HCT116 (cell line): Measurements from ENCODE around the gene MALSU1. TPM values are rescaled to one million over a fixed set of nuclear protein-coding genes. Genes with fewer than 3 reads are reported as not detected.

Experiments
- ATAC-seq: fragments of 200-7000 bp; cut with Tn5 transposase; 2 replicates; pipeline ENCODE4 v1.9.1; 2020; ENCODE audit warnings: mild to moderate bottlenecking, moderate library complexity
- BruUV-seq: library from RNA; stranded (reverse); fragments of 400-500 nt; replicated peaks from 2 replicates; lab custom pipeline; 2021; lab: Mats Ljungman, UMichigan
- CTCF ChIA-PET: fragments of 300-600 bp; sonication (Branson Sonifier 250); formaldehyde crosslinking; loops from one replicate; lab custom pipeline; 2021; ENCODE audit warnings: antibody characterized with exemption; lab: Charles Lee
- POLR2A ChIA-PET: fragments of 300-600, 350-600 bp; sonication (Branson Sonifier 250); formaldehyde crosslinking; loops from one replicate; lab custom pipeline; 2021; ENCODE audit warnings: antibody characterized with exemption; lab: Charles Lee
- RAD21 ChIA-PET, 2 experiments: fragments of 300-600 bp; sonication (Branson Sonifier 250); formaldehyde crosslinking; loops; one replicate each; lab custom pipeline; 2023; ENCODE audit warnings: low total read pairs in 2 of 2; ENCODE audit not compliant: uncharacterized antibody in 2 of 2, unreplicated experiment in 2 of 2, low non-redundant PET in 1 of 2; lab: Charles Lee
- DNase-seq: peaks from one replicate; pipeline ENCODE4 v3.0.0-alpha.2; 2010; ENCODE audit warnings: low read depth, low spot score
- H2AFZ ChIP-seq: fragments of 200-600 bp; shearing (Covaris generic), sonication (generic); 2 replicates; pipeline ENCODE4 v1.6.1; 2017; ENCODE audit warnings: low read depth, mixed run types, mixed read lengths, antibody characterized with exemption, low read length; ENCODE audit not compliant: poor library complexity, severe bottlenecking
- H3K27ac ChIP-seq: 2 replicates; pipeline ENCODE4 v1.5.1; 2012; ENCODE audit warnings: low read depth, low read length
- H3K27me3 ChIP-seq: fragments of 200-600 bp; sonication (generic); 2 replicates; pipeline ENCODE4 v1.6.1; 2016; ENCODE audit warnings: mixed run types, low read length, mixed read lengths; ENCODE audit not compliant: insufficient read depth
- H3K36me3 ChIP-seq, 2 experiments: fragments of 200-500 bp in 1 of 2; fragments of 200-600 bp in 1 of 2; sonication (Bioruptor generic) in 1 of 2; sonication (generic) in 1 of 2; 2 replicates each; pipeline versions ENCODE4 v1.5.1 to v1.6.1; 2014 to 2016; ENCODE audit warnings: low read length in 2 of 2, inconsistent platforms in 1 of 2, mixed read lengths in 1 of 2, mixed run types in 1 of 2; ENCODE audit not compliant: insufficient read depth in 2 of 2, control insufficient read depth in 1 of 2
- H3K4me1 ChIP-seq, 2 experiments: fragments of 200-600 bp in 1 of 2; sonication (generic) in 1 of 2; 2 replicates each; pipeline versions ENCODE4 v1.5.1 to v1.6.1; 2012 to 2017; ENCODE audit warnings: low read length in 2 of 2, inconsistent platforms in 1 of 2, mild to moderate bottlenecking in 1 of 2, mixed read lengths in 1 of 2, mixed run types in 1 of 2, moderate library complexity in 1 of 2; ENCODE audit not compliant: insufficient read depth in 2 of 2, control insufficient read depth in 1 of 2
- H3K4me2 ChIP-seq: fragments of 200-600 bp; sonication (generic); 2 replicates; pipeline ENCODE4 v1.6.1; 2017; ENCODE audit warnings: mixed run types, low read length, mixed read lengths
- H3K4me3 ChIP-seq, 2 experiments: fragments of 200-600 bp in 1 of 2; sonication (generic) in 1 of 2; replicated peaks in 1 of 2; 2 replicates each; pipeline ENCODE4 v1.5.1; 2011 to 2016; ENCODE audit warnings: low read length in 2 of 2, control low read depth in 1 of 2, low read depth in 1 of 2, mild to moderate bottlenecking in 1 of 2, mixed read lengths in 1 of 2, mixed run types in 1 of 2
- H3K79me2 ChIP-seq: fragments of 200-600 bp; sonication (generic); 2 replicates; pipeline ENCODE4 v1.6.1; 2017; ENCODE audit warnings: mild to moderate bottlenecking, mixed run types, low read length, moderate library complexity, mixed read lengths; ENCODE audit not compliant: insufficient read depth
- H3K9ac ChIP-seq: fragments of 200-600 bp; sonication (generic); 2 replicates; pipeline ENCODE4 v1.6.1; 2016; ENCODE audit warnings: low read length, mixed read lengths
- H3K9me2 ChIP-seq: fragments of 200-600 bp; sonication (generic), shearing (Covaris generic); 2 replicates; pipeline ENCODE4 v1.6.1; 2017; ENCODE audit warnings: mixed run types, mild to moderate bottlenecking, moderate library complexity; ENCODE audit not compliant: insufficient read depth
- H3K9me3 ChIP-seq, 2 experiments: fragments of 200-500 bp in 1 of 2; fragments of 200-600 bp in 1 of 2; sonication (Bioruptor generic) in 1 of 2; sonication (generic) in 1 of 2; 2 replicates each; pipeline ENCODE4 v1.6.1; 2014 to 2017; ENCODE audit warnings: low read length in 2 of 2, mixed read lengths in 2 of 2, inconsistent platforms in 1 of 2, low read depth in 1 of 2, mild to moderate bottlenecking in 1 of 2, mixed run types in 1 of 2, moderate library complexity in 1 of 2; ENCODE audit not compliant: control insufficient read depth in 1 of 2, insufficient read depth in 1 of 2
- H4K20me1 ChIP-seq: fragments of 200-600 bp; sonication (generic), shearing (Covaris generic); 2 replicates; pipeline ENCODE4 v1.6.1; 2017; ENCODE audit warnings: mixed run types, mild to moderate bottlenecking, moderate library complexity; ENCODE audit not compliant: insufficient read depth
- CBX3 ChIP-seq: IDR thresholded peaks from 2 replicates; pipeline ENCODE4 v1.6.1; 2012; ENCODE audit warnings: low read depth
- ELF1 ChIP-seq: IDR thresholded peaks from 2 replicates; pipeline ENCODE4 v1.6.1; 2012; ENCODE audit warnings: low read depth, borderline replicate concordance
- EZH2 ChIP-seq: fragments of 200-600 bp; sonication (generic); IDR thresholded peaks from 2 replicates; pipeline ENCODE4 v1.6.1; 2017; ENCODE audit warnings: antibody characterized with exemption, mixed run types
- EZH2phosphoT487 ChIP-seq: fragments of 200-600 bp; IDR thresholded peaks from 2 replicates; pipeline ENCODE4 v1.6.1; 2018; ENCODE audit warnings: antibody characterized with exemption, borderline replicate concordance
- FOSL1 ChIP-seq: IDR thresholded peaks from 2 replicates; pipeline ENCODE4 v1.6.1; 2012; ENCODE audit warnings: low read depth
- JUND ChIP-seq: IDR thresholded peaks from 2 replicates; pipeline ENCODE4 v1.6.1; 2012
- POLR2A ChIP-seq: IDR thresholded peaks from 2 replicates; pipeline ENCODE4 v1.7.0; 2011; ENCODE audit warnings: borderline replicate concordance; ENCODE audit not compliant: insufficient read depth, insufficient read length; ENCODE audit errors: extremely low read depth
- RAD21 ChIP-seq: IDR thresholded peaks from 2 replicates; pipeline ENCODE4 v1.6.1; 2012; ENCODE audit warnings: low read depth, mild to moderate bottlenecking
- SIN3A ChIP-seq: IDR thresholded peaks from 2 replicates; pipeline ENCODE4 v1.6.1; 2012; ENCODE audit warnings: low read depth
- TCF7L2 ChIP-seq: IDR thresholded peaks from 2 replicates; pipeline ENCODE4 v1.7.0; 2011; ENCODE audit warnings: borderline replicate concordance, inconsistent platforms; ENCODE audit not compliant: insufficient read depth, insufficient read length; ENCODE audit errors: extremely low read depth
- YY1 ChIP-seq: IDR thresholded peaks from 2 replicates; pipeline ENCODE4 v1.6.1; 2011; ENCODE audit warnings: low read length, low read depth, moderate library complexity, mild to moderate bottlenecking; ENCODE audit not compliant: insufficient replicate concordance; ENCODE audit errors: extremely low read depth
- ZBTB33 ChIP-seq: IDR thresholded peaks from 2 replicates; pipeline ENCODE4 v1.6.1; 2011; ENCODE audit warnings: mild to moderate bottlenecking, low read length, moderate library complexity; ENCODE audit not compliant: insufficient replicate concordance; ENCODE audit errors: extremely low read depth
- ZFX ChIP-seq: fragments of 450-650 bp; IDR thresholded peaks from 2 replicates; pipeline ENCODE4 v1.6.1; 2017
- ZNF274 ChIP-seq: fragments of 200-500 bp; sonication (Bioruptor generic); IDR thresholded peaks from 2 replicates; pipeline ENCODE4 v1.6.1; 2014; ENCODE audit warnings: mild to moderate bottlenecking, low read depth, low read length, inconsistent platforms
- intact Hi-C: fragments of 100-400 bp; cut with micrococcal nuclease; formaldehyde crosslinking; loops from 2 replicates; pipeline ENCODE4 v1.10.0; 2022
- total RNA-seq: library from RNA; stranded (reverse); gene quantifications from one replicate; pipeline ENCODE4 v1.2.1, GENCODE V29; 2021; ENCODE audit not compliant: unreplicated experiment
- TF ChIP-seq, protein P1 (sequence below): IDR thresholded peaks from 2 replicates; pipeline ENCODE4 v1.6.1; 2012
- TF ChIP-seq, protein P2 (sequence below): IDR thresholded peaks from 2 replicates; pipeline ENCODE4 v1.6.1; 2012
- TF ChIP-seq, protein P3 (sequence below): IDR thresholded peaks from 2 replicates; pipeline ENCODE4 v1.6.1; 2012; ENCODE audit warnings: low read depth

Gene MALSU1
- total RNA-seq, 1 experiment from 2014 or later: 105 TPM

- TF ChIP-seq YY1 (no peak), ZBTB33 (no peak), ZFX (no peak), POLR2A (no peak), JUND (no peak), EZH2phosphoT487 (no peak), TCF7L2 (no peak), ELF1 (no peak), SIN3A (no peak)
- TF ChIP-seq, protein P1, sequence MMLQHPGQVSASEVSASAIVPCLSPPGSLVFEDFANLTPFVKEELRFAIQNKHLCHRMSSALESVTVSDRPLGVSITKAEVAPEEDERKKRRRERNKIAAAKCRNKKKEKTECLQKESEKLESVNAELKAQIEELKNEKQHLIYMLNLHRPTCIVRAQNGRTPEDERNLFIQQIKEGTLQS: no peak
- TF ChIP-seq, protein P2, sequence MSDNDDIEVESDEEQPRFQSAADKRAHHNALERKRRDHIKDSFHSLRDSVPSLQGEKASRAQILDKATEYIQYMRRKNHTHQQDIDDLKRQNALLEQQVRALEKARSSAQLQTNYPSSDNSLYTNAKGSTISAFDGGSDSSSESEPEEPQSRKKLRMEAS: no peak
Observed at GRCh38 chr7:23341846-23342598, 42.9 kb downstream of the MALSU1 start (continued).

- Histone ChIP-seq H3K27ac (no peak overlapping the region), H3K79me2 (peaks cover 15% of the 10 kb centered on the region; the same call in 1 of the 2 replicates), H3K4me2 (no peak overlapping the region), H4K20me1 (no peaks in the 10 kb centered on the region), H3K9ac (no peak overlapping the region), H3K4me3 (no peak overlapping the region), H3K4me1 (peaks cover 19 to 29% of the 10 kb centered on the region in 2 experiments), H3K9me2 (no peaks in the 10 kb centered on the region), H2AFZ (no peak overlapping the region), H3K27me3 (no peaks in the 10 kb centered on the region), H3K36me3 (peaks cover 31 to 66% of the 10 kb centered on the region in 2 experiments), H3K9me3 (peaks cover 0 to 2% of the 10 kb centered on the region in 2 experiments; a peak in 1 of 4 replicates)
- TF ChIP-seq ZNF274 (no peak), EZH2phosphoT487 (no peak), FOSL1 (no peak), JUND (no peak), CBX3 (no peak), RAD21 (no peak), SIN3A (no peak), EZH2 (no peak), ELF1 (no peak), POLR2A (no peak)
- TF ChIP-seq, protein P3, sequence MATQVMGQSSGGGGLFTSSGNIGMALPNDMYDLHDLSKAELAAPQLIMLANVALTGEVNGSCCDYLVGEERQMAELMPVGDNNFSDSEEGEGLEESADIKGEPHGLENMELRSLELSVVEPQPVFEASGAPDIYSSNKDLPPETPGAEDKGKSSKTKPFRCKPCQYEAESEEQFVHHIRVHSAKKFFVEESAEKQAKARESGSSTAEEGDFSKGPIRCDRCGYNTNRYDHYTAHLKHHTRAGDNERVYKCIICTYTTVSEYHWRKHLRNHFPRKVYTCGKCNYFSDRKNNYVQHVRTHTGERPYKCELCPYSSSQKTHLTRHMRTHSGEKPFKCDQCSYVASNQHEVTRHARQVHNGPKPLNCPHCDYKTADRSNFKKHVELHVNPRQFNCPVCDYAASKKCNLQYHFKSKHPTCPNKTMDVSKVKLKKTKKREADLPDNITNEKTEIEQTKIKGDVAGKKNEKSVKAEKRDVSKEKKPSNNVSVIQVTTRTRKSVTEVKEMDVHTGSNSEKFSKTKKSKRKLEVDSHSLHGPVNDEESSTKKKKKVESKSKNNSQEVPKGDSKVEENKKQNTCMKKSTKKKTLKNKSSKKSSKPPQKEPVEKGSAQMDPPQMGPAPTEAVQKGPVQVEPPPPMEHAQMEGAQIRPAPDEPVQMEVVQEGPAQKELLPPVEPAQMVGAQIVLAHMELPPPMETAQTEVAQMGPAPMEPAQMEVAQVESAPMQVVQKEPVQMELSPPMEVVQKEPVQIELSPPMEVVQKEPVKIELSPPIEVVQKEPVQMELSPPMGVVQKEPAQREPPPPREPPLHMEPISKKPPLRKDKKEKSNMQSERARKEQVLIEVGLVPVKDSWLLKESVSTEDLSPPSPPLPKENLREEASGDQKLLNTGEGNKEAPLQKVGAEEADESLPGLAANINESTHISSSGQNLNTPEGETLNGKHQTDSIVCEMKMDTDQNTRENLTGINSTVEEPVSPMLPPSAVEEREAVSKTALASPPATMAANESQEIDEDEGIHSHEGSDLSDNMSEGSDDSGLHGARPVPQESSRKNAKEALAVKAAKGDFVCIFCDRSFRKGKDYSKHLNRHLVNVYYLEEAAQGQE: no peak
- ChIA-PET POLR2A (no interaction called here), CTCF (no interaction called here), RAD21 (interaction anchor here in 1 of 2 experiments (0.5 kb wide), 1 partner anchor 64 kb away, joined by 4 read pairs; no protein-coding TSS in a partner anchor)
- intact Hi-C loops: no loop called here
- BruUV-seq: no TSS peak
- ATAC-seq (no peak), DNase-seq (no peak)
Observed at GRCh38 chr7:23343102-23343501, 44.0 kb downstream of the MALSU1 start.
